Measurements from ENCODE around the gene TFDP1.

TFDP1 gene, protein sequence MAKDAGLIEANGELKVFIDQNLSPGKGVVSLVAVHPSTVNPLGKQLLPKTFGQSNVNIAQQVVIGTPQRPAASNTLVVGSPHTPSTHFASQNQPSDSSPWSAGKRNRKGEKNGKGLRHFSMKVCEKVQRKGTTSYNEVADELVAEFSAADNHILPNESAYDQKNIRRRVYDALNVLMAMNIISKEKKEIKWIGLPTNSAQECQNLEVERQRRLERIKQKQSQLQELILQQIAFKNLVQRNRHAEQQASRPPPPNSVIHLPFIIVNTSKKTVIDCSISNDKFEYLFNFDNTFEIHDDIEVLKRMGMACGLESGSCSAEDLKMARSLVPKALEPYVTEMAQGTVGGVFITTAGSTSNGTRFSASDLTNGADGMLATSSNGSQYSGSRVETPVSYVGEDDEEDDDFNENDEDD

DNA sequence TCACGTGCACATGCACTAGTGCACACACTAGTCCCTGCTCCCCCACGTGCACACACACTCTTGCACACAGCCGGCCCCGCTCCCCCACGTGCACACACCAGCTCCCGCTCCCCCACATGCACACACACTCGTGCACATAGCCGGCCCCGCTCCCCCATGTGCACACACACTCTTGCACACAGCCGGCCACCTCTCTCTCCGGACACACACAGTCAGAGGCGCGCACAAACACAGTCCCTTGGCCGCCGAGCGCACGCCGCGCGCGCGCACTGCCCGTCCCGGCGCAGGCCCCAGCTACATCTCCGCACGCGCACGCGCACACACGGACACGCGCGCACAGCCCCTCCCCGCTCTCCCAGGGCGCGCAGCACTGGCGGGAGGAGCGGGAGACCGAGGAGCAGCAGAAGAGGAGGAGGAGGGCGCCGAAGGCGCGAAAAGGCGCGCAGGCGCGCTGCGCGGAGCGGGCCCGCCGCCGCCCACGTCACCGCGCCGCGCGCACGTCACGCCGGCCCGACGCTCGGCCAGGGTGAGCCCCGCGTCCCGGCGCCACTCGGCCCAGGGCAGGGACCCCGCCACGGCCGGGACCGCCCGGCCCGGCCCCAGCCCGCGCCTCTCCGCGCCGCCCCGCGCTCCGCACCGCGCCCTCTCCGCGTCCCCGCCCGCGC is at the start of gene TFDP1:
TFDP1 (plus strand) TSS at position 549 of the 665 bp plus-strand sequence. CDS start 1,085 bp downstream, outside the sequence.
- peak; percentile 23 for DNase-seq (ENCODE audit: low read depth)

DNA sequence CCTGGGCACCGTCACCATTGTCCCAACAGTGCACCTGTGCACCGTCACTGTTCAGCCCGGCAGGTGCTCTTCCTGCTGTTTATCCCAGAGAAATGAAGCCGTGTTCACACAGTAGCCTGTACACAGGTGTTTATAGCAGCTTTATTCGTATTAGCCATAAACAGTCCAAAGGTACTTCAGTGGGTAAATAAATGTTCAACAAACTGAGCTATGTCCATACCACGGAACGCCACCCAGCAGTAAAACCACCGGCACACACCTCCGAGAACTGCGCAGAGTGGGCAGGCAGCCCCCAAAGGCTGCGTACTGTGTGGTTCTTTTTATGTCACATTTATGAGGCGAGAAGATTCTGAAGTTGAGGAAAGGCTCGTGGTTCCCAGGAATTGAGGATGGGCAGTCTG is 49.2 kb upstream of the TFDP1 start:
- DNase-seq (ENCODE audit: low read depth): no peak

DNA sequence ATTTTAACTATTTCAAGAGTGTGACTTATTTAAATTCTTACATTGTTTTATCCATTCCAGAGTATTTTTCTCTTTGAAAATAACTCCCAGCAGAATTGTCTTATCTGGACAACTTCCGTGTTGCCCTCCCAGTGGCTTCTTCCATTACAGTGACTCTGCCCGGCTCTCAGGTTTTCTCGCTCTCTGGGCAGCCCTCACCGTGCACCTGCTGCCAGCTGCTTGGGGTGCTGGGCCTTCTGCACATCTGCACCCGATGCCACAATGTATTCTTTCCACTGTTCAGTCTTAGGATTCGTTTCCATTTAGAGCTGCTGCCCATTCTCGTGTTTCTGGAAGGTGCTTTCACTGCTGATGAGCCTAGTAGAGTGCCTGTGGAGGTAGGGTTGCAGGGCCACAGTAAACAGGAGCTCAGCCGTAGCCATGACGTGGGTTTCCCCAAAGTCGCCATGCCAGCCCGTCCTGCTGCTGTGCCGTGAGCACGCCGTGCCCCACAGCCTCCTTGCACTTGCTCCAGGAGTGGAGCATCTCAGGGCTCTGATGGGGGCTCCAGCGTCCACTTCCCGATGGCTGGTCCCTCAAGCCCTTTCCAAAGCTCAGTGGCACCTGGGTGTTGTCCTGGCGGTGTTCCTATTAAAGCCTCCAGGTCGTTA is 48.0 kb upstream of the TFDP1 start:
- no peak for DNase-seq (ENCODE audit: low read depth)

DNA sequence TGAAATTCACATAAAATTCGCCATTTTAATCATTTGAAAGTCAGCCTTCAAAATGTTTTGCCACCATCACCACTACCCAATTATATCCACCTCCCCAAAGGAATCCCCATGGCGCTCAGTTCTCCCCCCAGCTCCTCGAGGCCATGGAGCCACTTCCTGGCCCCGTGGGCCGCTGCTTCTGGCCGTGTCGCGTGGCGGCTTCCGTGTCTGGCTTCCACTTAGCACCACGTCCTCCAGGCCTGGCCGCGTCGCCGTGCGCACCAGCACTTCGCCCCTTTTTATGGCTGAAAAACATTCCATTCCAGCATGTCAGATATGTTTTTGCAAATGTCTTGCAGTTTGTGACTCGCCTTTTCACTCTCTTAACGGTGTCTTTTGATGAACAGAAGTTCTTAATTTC is 47.3 kb upstream of the TFDP1 start:
- DNase-seq (ENCODE audit: low read depth): no peak

DNA sequence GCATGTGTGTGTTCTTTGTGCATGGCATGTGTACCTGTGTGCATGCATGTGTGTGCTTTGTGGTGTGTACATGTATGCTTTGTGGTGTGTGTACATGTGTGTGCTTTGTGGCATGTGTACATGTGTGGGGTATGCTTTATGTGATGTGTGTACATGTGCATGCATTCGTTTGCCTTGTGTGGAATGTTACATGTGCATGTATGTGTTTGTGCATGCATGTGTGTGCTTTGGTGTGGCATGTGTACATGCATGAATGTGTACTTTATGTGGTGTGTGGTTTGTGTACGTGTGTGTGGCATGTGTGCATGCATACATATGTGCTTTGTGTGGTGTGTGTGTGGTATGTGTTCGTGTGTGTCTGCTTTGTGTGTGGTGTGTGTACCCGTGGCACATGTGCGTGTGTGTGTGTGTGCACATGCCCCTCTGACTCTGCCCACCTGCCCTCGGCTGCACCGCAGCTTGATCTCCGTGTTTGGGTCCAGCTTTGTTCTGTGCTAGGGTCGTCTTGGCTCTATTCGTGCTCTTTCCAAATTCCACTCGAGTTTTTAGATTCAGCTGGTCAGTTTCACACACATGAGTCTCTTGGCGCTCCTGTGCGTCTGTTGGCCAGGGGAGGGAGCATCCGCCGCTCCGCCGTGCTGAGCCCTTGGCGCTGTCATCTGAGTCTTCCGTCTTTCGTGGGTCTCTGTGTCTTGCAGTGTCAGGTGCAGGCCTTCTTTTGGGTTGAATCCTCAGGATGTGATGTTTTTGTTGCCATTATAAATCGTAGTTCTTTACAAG is 46.5 kb upstream of the TFDP1 start:
- DNase-seq (ENCODE audit: low read depth): no peak

DNA sequence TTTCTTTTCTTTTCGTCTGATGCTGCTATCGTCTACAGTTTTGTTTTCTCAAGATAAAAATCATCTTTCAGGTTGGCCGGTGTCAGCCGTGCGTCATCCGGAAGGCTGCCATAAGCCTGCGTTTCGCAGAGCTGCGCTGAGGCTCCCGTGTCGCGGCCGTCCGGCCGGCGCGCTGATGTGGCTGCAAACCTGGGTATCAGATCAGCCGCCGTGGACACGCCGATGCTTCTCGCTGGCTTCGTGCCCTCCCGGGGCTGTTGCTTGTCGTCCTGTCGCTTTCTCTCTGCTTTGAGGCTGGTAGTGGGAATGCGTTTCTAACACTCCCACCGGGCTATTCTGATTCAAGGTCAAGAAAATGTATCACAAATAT is 45.9 kb upstream of the TFDP1 start:
- no peak for DNase-seq (ENCODE audit: low read depth)

DNA sequence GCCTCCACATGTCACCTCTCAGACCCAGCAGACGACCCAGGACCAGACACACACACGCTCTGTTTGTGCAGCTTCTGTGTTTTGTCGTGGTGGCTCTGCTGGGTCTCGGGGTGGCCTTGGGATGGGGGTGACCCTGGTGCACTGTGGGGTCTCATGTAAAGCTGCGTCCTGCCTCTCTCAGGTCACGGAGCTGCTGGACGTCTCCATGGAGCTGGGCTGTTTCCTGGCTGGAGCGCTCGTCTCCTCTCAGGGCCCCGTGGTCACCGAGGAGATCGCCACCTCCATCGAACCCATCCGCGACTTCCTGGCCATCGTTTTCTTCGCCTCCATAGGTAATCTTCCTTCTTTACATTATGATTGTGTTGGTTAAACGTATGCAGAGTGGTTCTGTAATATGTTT is 45.4 kb upstream of the TFDP1 start:
- DNase-seq (ENCODE audit: low read depth): no peak

DNA sequence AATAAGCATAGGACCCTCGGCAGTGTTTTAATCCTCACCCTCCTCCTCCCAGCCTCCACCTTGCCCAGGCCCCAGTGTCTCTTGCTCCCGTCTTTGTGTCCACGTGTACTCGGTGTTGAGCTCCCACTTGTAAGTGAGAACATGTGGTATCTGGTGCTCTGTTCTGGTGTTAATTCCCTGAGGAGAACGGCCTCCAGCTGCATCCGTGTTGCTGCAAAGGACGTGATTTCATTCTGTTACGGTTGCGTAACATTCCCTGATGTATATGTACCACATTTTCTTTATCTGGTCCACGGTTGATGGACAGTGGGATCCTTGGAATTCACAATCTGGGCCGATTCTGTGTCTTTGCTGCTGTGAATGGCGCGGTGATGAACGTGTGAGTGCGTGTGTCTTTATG is 44.7 kb upstream of the TFDP1 start:
- DNase-seq (ENCODE audit: low read depth): no peak

DNA sequence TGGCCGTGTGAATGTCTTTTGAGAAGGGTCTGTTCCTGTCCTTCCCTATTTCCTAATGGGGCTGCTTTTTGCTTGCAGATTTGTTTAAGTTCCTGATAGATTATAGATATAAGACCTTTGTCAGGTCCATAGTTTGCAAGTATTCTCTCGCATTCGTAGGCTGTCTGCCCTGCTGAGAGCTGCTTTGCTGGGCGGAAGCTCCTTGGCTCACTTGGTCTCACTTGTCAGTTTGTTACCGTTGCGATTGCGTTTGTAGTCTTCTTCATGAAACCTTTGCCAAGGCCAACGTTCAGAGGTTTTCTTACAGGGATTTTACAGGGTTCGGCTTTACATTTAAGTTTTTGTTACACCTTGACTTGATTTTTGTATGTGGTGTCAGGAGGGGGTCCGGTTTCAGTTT is 44.0 kb upstream of the TFDP1 start:
- DNase-seq (ENCODE audit: low read depth): no peak

DNA sequence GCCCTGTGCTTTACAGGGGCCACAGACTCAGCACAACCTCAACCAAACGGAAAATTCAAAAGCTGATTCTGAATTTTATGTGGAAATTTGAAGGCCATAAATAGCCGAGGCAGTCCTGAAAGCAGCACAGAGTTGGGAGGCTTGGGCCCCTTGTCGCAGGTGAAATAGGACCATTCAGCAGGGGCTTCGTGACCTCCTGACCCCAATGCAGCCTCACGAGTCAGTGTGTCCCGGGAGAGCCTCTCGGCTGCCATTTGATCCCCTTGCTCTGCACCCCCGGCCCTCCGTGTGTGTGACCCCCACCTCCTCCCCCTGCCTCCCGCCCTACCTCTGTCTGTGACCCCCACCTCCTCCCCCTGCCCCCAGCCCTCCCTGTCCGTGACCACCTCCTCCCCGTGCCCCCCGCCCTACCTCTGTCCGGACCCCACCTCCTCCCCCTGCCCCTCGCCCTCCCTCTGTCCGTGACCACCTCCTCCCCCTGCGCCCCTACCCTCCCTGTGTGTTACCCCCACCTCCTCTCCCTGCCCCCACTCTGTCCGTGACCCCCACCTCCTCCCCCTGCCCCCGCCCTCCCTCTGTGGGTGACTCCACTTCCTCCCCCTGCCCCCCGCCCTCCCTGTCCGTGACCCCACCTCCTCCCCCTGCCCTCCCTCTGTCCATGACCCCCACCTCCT is 41.7 kb upstream of the TFDP1 start:
- DNase-seq (ENCODE audit: low read depth): no peak

DNA sequence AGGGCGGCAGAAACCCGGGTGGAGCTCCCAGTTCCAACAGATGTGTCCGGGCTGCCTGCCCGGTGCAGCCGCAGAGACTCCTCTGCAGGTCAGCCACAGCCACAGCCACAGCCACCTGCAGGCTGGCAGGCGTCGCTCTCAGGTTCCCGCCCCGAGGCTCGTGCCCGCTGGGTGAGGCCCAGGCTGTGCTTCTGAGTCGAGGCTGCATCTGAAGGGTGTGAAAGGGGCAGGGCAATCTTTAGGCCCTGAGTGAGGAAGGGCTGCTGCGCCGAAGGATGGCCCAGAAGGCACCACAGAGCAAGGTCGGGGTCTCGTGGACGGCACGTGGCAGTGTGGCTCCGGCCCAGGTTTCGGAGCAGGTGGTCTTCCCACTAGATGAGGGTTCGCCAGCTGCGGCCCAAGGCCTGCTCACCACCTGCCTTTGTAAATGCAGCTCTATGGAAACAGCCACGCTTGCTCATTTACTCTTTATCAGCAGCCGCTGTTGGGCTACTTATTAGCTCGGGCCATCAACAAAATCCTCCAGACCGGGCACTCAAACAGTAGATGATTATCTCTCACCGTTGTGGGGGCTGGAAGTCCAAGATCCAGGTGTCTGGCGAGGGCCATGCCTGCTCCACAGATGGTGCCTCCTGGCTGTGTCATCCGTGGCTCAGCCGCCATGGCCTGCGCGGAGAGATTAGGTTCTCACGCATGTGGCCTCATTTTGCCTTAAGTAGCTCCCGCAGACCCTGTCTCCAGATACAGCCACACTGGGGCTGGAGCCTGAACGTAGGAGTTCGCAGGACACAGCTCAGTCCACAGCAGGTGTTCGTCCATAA is 40.3 kb upstream of the TFDP1 start:
- no peak for DNase-seq (ENCODE audit: low read depth)

DNA sequence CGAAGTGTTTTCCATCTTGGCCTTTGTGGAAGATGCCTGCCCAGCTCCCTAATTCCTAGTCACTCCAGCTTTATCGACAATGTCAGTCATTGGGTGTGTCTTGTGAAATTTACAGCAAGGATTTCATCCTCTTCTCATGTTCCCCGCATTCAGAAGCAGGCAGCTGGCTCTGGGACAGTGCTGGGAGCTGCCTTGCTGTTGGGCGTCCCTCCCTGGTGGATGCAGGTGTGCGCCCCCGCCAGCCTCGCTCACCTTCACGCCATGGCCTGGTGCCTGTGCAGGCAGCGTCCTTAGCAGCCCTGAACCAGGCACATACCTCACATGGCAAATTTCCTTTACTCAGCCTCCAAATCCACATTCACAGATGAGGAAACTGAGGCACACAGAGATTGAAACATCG is 39.7 kb upstream of the TFDP1 start:
- no peak for DNase-seq (ENCODE audit: low read depth)

DNA sequence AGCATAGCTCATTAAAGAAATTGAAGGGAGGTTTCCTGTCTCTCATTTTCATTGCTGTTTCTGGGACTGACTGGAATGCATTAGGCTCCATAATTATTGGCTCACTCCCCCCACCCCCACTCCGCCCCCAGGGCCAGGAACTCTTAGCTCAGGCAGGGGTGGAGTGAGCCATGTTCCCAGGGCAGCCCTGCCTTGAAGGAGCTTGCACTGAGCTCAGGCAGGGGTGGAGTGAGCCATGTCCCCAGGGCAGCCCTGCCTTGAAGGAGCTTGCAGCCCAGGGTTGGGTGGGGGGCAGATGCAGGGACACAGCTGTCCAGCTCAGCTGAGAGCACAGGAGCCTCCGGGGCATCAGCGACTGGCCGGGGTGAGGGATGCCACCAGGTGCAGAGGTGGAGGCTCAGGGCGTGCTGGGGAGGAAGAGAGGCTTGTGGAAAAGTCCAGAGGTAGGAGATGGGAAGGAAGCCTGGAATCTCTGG is 39.1 kb upstream of the TFDP1 start:
- DNase-seq (ENCODE audit: low read depth): no peak

DNA sequence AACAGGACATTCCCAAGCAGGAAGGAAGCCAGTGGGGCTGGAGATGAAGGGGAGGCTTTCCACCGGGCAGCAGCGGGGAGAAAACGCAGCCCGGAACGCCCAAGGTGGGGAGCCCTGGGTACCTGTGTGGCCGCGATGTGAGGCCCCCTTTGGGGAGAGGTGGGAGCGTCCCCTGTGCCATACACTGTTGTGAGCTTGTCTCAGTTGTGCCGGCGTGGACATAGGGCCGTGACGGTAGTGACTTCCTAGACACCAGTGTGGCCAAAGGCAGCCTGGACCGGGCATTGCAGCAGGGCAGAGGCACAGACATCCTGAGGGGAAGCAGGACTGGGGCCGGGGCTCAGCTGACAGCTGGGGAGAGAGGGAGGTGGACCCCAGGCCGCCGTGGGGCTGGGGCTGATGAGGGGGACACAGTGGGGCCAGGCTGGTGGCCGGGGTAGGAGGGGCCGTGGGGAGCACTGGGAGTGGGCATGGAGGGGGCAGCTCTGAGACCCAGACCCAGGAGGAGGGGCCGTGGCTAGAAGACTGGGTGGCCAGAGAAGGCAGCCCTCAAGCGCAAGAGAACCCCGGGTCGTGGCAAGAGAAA is 38.5 kb upstream of the TFDP1 start:
- no peak for DNase-seq (ENCODE audit: low read depth)

DNA sequence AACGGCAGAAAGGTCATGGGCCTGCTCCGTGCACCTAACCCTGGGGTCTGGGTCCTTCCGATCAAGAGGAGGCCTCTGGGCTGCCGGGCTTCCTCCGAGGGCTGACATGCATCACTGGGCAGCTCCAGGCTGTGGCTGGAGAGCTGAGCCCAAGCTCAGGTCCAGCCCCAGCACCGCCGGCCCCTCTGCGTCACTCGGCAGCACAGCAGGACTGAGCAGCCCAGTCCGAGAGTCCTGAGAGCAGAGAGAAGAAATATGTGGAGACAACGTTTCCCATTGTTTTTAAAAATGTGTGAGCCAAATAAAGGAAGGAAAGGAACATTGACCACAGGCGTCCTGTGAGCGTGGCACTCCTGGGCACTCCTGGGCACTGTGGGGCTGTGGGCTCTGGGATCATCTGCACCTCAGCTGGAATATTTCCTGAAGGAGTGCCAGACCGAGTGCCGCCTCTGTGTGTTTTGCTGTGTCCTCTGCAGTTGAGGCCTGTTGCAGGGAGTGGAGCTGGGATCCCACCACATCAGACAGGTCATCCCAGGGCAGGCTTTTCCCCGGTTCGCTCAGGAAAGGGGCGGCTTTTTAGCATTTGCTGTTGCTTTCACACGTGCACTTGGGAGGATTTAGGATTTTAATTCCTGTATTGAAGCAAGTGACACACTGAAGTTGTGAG is 37.8 kb upstream of the TFDP1 start:
- DNase-seq (ENCODE audit: low read depth): no peak

DNA sequence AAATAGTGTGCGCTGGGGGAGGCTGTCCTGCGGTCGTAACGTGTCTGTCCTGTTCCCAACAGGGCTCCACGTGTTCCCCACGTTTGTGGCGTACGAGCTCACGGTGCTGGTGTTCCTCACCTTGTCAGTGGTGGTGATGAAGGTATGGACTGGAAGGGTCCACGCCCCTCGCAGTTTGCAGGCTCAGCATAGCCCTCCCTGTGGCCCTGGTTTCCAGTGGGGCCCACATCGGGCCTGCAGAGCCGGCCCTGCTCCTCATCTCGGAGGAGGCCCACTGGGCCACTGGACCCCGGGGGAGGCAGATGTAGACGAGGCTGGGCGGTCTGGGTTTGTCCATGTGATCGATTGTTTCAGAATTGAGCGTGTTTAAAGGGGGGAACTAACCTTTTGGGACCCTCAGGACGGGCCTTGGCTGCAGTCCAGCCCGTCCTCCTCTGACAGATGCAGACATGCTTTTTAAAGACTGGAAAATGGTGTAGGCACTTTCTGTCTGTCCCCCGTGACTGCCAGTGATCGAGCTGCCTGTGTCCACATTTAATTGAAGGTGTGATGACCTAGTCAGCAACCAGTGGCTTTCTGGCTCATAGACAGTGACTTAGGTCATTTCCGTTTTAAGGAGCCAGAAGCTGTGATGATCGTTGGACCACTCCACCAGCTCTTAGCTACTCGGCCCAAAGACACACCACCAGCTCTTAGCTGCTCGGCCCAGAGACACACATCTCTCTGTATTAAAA is 37.1 kb upstream of the TFDP1 start:
- no peak for DNase-seq (ENCODE audit: low read depth)

DNA sequence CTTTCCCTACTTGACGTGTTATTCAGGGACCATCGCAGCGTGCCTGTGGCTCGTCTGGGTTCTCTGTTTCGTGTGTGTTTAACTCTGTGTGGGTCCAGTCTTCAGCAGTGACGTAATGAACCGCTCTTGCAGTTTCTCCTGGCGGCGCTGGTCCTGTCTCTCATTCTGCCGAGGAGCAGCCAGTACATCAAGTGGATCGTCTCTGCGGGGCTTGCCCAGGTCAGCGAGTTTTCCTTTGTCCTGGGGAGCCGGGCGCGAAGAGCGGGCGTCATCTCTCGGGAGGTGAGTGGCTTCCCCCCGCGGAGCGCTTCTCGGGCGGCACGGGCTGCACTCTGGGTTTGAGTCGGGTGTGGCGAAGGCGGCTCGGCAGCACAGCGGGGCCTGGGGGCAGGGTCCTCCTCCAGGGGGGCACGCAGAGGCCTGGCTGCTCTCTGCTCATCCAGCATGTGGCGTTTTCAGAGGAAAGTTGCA is 36.3 kb upstream of the TFDP1 start:
- no peak for DNase-seq (ENCODE audit: low read depth)

DNA sequence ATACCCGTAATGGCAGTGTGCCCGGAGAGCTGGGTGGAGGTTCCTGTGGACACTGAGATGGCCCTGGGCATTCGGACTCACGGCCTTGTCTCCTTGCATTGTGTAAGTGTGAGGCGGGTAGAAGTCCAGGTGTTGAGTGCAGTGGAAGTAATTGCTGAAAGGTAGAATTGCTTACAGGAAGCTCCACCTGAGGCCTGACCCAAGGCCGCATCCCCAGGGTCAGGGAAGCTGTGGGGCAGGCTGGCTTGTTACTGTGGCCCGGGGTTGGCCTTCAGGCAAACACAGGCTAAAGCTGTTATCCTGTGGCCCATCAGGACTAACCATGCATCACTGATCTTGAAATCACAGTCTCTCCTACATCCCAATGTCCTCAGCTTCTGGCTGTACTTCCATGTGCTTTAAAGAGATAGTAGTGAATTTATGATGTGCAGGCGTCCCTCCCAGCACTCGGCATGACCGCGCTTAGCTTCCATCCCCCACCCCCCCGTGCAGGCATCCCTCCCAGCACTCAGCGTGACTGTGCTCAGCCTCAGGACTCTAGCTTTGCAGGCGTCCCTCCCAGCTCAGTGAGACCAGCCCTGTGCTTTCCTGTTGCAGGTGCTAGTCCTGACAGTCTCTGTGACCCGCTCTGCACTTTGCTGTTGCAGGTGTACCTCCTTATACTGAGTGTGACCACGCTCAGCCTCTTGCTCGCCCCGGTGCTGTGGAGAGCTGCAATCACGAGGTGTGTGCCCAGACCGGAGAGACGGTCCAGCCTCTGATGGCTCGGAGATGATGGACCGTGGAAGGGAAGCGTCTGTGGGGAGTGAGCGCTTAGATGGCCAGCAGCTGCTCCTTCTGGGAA is 35.6 kb upstream of the TFDP1 start:
- no peak for DNase-seq (ENCODE audit: low read depth)

Data from HS-5 (cell line).